ENCODE results near the gene RRP12. TPM values are rescaled to one million over a fixed set of nuclear protein-coding genes. Genes with fewer than 3 reads are reported as not detected.

RRP12 gene
- total and polyA plus RNA-seq, 9 of the 15 experiments (the other 6 are each of a cell fraction or from before 2014, with no cell fraction given): 4.6 to 68.2 (median 21.8) TPM

- TF ChIP-seq UBTF (IDR thresholded peaks at IDR 0.05; ENCODE audit: borderline replicate concordance in 1 of 2, low read depth in 2 of 2, low read length in 2 of 2) (no peak), POLR2A (conservative IDR thresholded peaks at IDR 0.05) (peak; percentile 71), SP1 (CRISPR knock-in tag; IDR thresholded peaks at IDR 0.05) (peak; percentile 83), L3MBTL2 (IDR thresholded peaks at IDR 0.05) (peak; percentile 80), SIN3A (IDR thresholded peaks at IDR 0.05; ENCODE audit: borderline replicate concordance in 2 of 2, control insufficient read depth in 1 of 2, low read depth in 2 of 2, low read length in 2 of 2) (peak; percentile 43 to 80; a peak in 2 of 4 replicates), RNF2 (IDR thresholded peaks at IDR 0.05) (peak; percentile 19; the same call in 1 of the 2 replicates), FOXP1 (CRISPR knock-in tag; IDR thresholded peaks at IDR 0.05) (peak; percentile 87), RBBP5 (IDR thresholded peaks at IDR 0.05; ENCODE audit: borderline replicate concordance, insufficient read depth, low read length, poor library complexity, severe bottlenecking) (peak; percentile 13), PRDM10 (IDR thresholded peaks at IDR 0.05; ENCODE audit: partially characterized antibody) (peak; percentile 100), HDAC1 (IDR thresholded peaks at IDR 0.05) (peak in 1 of 2 experiments; percentile 93; a peak in 2 of 4 replicates), ZNF318 (IDR thresholded peaks at IDR 0.05; ENCODE audit: borderline replicate concordance in 1 of 2, low read depth in 1 of 2) (no peak)
Observed at GRCh38 chr10:97334370-97335175, 66.6 kb downstream of the RRP12 start, which contains the start of gene FRAT2 (continued).

Measured in K562 (cell line).